HUES64 (cell line): ENCODE results near the gene AMPD3.

Experiments
- H3K27ac ChIP-seq: 2 replicates; pipeline ENCODE4 v1.7.0; 2013; ENCODE audit warnings: low read depth, low read length, inconsistent platforms
- H3K27me3 ChIP-seq: 2 replicates; pipeline ENCODE4 v1.6.1; 2013; ENCODE audit warnings: mild to moderate bottlenecking, low read length; ENCODE audit not compliant: insufficient read depth
- H3K36me3 ChIP-seq: 2 replicates; pipeline ENCODE4 v1.6.1; 2013; ENCODE audit warnings: mild to moderate bottlenecking, low read length; ENCODE audit not compliant: insufficient read depth
- H3K4me1 ChIP-seq: 2 replicates; pipeline ENCODE4 v1.6.1; 2013; ENCODE audit warnings: mild to moderate bottlenecking, low read length, moderate library complexity; ENCODE audit not compliant: insufficient read depth
- H3K4me3 ChIP-seq: 2 replicates; pipeline ENCODE4 v1.5.1; 2013; ENCODE audit warnings: mild to moderate bottlenecking, low read length, moderate library complexity
- H3K9ac ChIP-seq: 2 replicates; pipeline ENCODE4 v1.6.1; 2013; ENCODE audit warnings: mild to moderate bottlenecking, low read depth, low read length
- H3K9me3 ChIP-seq: 2 replicates; pipeline ENCODE4 v1.6.1; 2013; ENCODE audit warnings: low read depth, low read length; ENCODE audit not compliant: insufficient read depth
- WGBS: fragments of 150-250, 120-280 bp; methylation state at CpG from one replicate; pipeline ENCODE4 v1.1.7; 2013; ENCODE audit warnings: missing lambda C conversion rate; 5-methylcytosine and 5-hydroxymethylcytosine counted together

AMPD3 gene

DNA sequence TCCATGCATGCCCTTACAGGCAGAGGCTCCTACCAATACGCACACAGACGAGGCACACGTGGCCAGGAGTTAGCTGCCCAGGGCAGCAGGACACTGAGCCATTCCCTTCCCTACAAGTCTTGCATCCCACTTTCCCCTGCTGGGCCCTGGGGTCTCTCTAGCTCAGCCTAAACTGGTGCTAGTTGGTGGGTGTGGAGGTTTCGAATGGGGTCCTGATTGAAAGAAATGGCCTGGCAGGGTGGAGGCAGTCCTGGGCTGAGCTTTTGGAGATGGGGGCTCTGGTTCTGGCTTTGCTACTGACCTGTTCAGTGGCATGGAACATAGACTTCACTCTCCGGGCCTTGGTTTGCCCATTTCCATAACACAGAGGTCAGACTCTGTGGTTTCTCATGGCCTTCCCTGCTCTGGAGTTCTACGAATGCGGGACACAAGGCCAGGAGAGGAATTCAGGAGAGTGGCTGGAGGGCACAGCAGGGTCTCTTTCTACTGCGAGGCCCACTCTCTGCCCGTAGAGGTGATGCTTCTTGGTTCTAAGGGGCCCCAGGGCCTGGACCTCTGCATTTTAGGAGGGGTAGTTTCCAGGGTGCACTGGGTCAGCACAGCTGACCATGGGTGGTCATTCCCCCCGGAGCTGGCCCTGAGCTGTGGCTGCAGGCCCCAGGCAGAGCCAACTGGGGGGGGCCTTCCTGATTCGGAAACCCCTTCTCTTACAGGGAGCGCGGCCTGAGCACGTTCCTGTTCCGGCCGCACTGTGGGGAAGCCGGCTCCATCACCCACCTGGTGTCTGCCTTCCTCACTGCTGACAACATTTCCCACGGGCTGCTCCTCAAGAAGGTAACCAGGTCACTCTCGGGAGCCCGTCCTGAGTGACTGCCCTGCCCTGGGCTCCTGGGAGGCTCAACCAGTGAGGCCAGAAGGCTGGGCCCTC lies 46.0 kb downstream of the AMPD3 start:
- Histone ChIP-seq H3K9me3 (no peaks in the 10 kb centered on the region), H3K36me3 (peaks cover 7% of the 10 kb centered on the region; the same call in 1 of the 2 replicates), H3K9ac (no peak overlapping the region), H3K4me1 (no peaks in the 10 kb centered on the region), H3K4me3 (no peak overlapping the region), H3K27me3 (no peaks in the 10 kb centered on the region), H3K27ac (no peak overlapping the region)
- WGBS = 90% methylated on average over 20 of the region's 20 CpGs

DNA sequence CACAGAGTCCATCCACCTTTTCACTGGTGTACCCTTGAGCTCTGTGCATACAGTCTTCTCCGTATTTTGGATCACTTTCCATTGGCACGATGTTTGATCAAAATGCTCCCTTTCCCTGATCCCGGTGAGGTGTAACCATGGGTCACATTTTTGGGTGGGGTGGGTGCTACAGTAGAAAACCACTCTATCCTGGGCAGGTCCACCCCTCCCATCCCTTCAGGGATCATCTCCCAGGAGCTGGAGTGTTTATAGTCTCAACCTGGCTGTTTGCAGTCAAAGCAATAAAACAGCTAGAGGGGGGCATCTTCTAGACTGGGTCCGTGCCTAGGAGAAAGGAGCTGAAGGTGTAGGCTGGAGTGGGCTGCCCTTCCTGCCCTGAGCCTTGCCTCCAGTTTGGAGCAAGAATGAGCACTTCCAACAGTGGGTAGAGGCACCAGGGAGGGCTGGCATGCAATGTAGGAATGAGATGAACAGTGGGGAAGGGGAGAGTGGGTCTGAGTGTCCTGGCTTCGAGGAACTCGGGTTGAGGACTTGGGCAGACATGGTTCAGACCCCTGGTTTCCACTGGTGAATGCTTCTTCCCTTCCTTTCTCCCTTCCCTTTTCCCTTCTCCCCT lies 47.1 kb downstream of the AMPD3 start:
- no peak overlapping the region for H3K9ac ChIP-seq
- peaks cover 7% of the 10 kb centered on the region; the same call in 1 of the 2 replicates for H3K36me3 ChIP-seq
- no peak overlapping the region for H3K27ac ChIP-seq
- no peaks in the 10 kb centered on the region for H3K9me3 ChIP-seq
- WGBS = 88% methylated on average over 6 of the region's 6 CpGs
- no peaks in the 10 kb centered on the region for H3K4me1 ChIP-seq
- H3K4me3 ChIP-seq = no peak overlapping the region
- H3K27me3 ChIP-seq = no peaks in the 10 kb centered on the region

DNA sequence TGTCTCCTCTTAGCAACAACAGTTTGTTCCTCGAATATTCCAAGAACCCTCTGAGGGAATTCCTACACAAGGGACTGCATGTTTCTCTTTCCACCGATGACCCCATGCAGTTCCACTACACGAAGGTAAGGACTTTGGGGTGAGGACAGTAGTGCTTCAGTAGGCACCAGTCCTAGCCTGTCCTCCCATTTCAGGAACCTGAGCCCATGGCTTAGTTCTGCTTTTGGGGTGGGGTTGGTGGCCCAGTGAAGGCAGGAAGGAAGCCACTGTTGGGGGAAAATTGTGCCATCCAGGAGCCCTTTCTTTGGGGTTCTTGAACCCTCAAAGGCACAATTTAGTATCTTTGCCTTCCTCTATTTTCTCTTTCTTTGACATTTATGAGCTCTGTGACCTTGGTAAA lies 47.7 kb downstream of the AMPD3 start:
- WGBS = 96% methylated on average over 3 of the region's 3 CpGs
- peaks cover 7% of the 10 kb centered on the region; the same call in 1 of the 2 replicates for H3K36me3 ChIP-seq
- no peak overlapping the region for H3K9ac ChIP-seq
- H3K27me3 ChIP-seq = no peaks in the 10 kb centered on the region
- H3K9me3 ChIP-seq = no peaks in the 10 kb centered on the region
- no peak overlapping the region for H3K4me3 ChIP-seq
- H3K4me1 ChIP-seq = no peaks in the 10 kb centered on the region
- H3K27ac ChIP-seq = no peak overlapping the region

DNA sequence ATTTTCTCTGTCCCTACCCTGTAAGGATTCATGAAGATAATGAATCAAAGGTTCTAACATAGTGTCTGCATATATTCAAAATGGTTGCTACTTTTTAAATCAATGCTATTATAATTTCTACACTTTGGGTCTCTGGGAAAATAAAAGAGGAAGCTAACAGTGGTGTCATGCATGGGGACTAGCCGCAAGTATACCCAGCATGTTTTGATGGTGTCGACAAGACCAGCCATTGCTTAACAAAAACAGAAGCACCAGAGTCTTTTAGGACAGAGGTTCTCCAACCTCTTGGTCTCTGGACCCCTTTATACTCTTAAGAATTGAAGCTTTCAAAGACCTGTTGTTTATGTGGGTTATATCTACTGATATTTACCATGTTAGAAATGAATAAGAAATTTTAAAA lies 48.2 kb downstream of the AMPD3 start:
- Histone ChIP-seq H3K9ac (no peak overlapping the region), H3K27ac (no peak overlapping the region), H3K4me1 (no peaks in the 10 kb centered on the region), H3K36me3 (peaks cover 7% of the 10 kb centered on the region; the same call in 1 of the 2 replicates), H3K27me3 (no peaks in the 10 kb centered on the region), H3K4me3 (no peak overlapping the region), H3K9me3 (no peaks in the 10 kb centered on the region)
- 90% methylated on average over 2 of the region's 2 CpGs for WGBS

DNA sequence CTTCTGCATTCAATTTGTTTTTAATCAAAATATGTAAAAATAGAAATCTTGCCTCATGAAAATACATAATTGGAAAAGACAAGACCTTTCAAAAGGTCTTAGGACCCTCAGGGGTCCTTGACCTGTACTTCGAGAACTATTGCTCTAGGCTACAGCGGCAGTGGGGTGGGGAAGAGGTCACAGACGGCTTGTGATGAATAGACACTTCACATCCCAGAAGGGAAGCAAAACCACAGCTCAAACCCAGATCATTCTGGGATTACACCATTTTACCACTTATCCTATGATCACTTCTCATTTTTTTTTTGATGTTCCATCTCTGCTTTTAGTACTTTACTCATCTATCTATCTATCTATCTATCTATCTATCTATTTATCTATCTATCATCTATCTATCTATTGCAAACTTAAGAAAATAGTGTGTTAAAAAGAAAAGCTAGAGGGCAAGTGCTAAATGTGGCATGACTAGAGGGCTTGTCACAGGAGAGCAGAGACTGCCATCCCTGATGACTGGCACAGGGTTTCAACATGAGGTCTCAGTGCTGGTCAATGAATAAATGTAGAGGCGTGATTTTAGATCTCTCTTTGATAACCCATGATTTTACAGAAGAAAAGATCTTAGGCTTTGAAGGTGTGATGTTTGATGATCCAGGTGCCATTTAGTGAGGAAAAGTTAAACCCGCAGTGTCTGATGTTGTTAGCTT lies 48.9 kb downstream of the AMPD3 start:
- Histone ChIP-seq H3K27ac (no peak overlapping the region), H3K36me3 (peaks cover 7% of the 10 kb centered on the region; the same call in 1 of the 2 replicates), H3K9me3 (no peaks in the 10 kb centered on the region), H3K4me3 (no peak overlapping the region), H3K27me3 (no peaks in the 10 kb centered on the region), H3K9ac (no peak overlapping the region), H3K4me1 (no peaks in the 10 kb centered on the region)
- 89% methylated on average over 5 of the region's 5 CpGs for WGBS

DNA sequence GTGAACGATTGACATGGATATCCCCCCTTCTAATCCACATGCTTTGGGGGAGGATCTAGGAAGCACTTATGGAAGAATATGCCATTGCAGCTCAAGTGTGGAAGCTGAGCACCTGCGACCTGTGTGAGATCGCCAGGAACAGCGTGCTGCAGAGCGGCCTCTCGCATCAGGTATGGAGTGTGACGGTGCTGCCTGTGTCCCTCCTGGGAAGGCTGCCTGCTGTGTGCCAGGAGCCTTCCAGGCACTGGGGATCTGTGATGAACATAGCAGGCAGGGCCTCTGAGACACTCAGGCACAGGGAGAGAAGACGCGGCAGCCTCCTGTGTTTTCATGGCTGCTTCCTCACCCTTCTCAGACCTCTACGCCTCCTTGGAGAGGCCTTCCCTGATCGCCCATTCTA lies 49.4 kb downstream of the AMPD3 start:
- Histone ChIP-seq H3K36me3 (peaks cover 7% of the 10 kb centered on the region; the same call in 1 of the 2 replicates), H3K9me3 (no peaks in the 10 kb centered on the region), H3K4me1 (no peaks in the 10 kb centered on the region), H3K27me3 (no peaks in the 10 kb centered on the region), H3K9ac (no peak overlapping the region), H3K4me3 (no peak overlapping the region), H3K27ac (no peak overlapping the region)
- WGBS = 90% methylated on average over 11 of the region's 11 CpGs

DNA sequence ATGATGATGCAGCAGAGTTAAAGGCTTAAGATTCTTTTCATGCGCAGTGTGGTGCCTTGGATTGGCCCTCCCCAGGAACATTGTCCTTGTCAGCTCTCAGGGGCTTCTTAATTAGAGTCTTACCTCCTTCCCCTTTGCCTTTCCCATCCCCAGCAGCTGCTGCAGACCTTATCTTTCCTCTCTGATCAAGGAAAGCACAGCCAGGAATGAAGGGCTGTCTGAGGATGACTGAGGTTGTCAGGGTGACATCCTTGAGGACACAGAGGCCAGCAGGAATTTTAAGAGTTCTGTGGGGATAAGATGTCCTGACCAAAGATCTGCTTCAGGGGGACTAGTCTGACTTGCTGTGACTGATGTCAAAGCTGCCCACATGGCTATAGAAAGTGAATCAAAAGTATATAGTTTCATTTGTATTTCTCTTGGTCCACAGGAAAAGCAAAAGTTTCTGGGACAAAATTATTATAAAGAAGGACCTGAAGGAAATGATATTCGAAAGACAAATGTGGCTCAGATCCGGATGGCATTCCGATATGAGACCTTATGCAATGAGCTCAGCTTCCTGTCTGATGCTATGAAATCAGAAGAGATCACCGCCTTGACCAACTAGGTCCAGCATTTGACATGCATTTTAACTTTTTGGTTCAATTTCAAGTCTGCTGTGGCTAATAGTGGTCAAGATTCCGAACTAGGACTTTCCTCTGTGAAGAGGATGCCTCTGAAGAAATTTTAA lies 50.4 kb downstream of the AMPD3 start:
- no peak overlapping the region for H3K4me3 ChIP-seq
- no peak overlapping the region for H3K27ac ChIP-seq
- no peaks in the 10 kb centered on the region for H3K4me1 ChIP-seq
- no peak overlapping the region for H3K9ac ChIP-seq
- H3K36me3 ChIP-seq = peaks cover 2% of the 10 kb centered on the region; the same call in 1 of the 2 replicates
- 94% methylated on average over 6 of the region's 6 CpGs for WGBS
- H3K9me3 ChIP-seq = no peaks in the 10 kb centered on the region
- no peaks in the 10 kb centered on the region for H3K27me3 ChIP-seq

DNA sequence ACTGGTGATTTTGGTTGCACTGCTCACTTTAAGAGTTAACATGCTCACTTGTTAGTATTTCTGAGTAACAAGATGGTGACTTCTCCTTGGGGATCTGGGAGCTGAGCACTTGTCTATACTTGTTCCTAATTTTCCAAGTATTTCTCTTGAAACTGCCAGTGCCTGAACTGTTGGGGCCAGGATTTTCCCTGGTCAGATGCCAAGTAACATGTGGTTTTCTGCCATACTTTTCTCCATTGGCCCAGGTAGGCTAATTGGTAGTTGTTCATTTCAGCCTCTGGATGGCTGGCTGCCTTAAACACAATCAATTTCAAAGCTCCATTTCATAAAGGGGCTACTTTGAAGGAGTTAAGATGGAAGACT lies 50.9 kb downstream of the AMPD3 start:
- Histone ChIP-seq H3K9ac (no peak overlapping the region), H3K36me3 (0 out of 2 replicates have a peak, but pooled peaks cover 2% of the 10 kb centered on the region), H3K4me1 (no peaks in the 10 kb centered on the region; the same call in 1 of the 2 replicates), H3K27me3 (no peaks in the 10 kb centered on the region), H3K27ac (no peak overlapping the region), H3K9me3 (no peaks in the 10 kb centered on the region), H3K4me3 (no peak overlapping the region)

DNA sequence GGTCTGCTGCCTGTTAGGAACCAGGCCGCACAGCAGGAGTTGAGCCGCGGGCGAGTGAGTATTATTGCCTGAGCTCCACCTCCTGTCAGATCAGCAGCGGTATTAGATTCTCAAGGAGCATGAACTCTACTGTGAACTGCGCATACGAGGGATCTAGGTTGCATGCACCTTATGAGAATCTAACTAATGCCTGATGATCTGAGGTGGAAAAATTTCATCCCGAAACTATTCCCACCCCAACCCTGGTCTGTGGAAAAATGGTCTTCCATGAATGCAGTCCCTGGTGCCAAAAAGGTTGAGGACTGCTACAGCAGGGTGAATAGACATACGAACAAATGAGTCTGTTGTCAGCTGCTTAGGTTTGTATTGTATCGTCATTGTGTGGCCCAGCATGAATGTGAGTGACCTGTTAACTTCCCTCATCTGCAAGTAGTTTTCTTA lies 56.1 kb downstream of the AMPD3 start:
- Histone ChIP-seq H3K4me3 (peak overlapping the region; percentile 32), H3K27me3 (no peaks in the 10 kb centered on the region), H3K36me3 (no peaks in the 10 kb centered on the region), H3K9ac (no peak overlapping the region), H3K9me3 (no peaks in the 10 kb centered on the region), H3K27ac (peak overlapping the region; percentile 42; the same call in 1 of the 2 replicates), H3K4me1 (peaks cover 5% of the 10 kb centered on the region)
- 13% methylated on average over 10 of the region's 10 CpGs for WGBS

DNA sequence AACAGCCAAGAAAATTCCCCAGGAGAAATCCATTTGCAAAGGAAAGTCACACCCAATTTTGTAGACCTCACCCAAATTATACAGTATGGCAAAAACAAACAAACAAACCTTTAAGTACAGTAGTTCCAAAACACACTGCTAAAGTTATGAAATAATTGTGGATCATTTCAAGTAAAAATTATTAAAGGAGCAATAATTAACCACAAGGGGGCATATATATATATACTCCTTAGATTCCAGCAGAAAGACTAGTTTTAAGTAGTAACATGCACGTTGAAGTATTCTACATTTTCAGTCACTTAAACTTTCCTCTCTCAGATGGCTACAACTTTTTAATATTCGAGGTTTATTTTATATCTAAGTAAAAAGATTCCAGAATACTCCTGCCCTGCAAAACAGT lies 59.1 kb downstream of the AMPD3 start:
- peaks cover 8% of the 10 kb centered on the region; the same call in 1 of the 2 replicates for H3K36me3 ChIP-seq
- H3K4me3 ChIP-seq = no peak overlapping the region
- peaks cover 5% of the 10 kb centered on the region for H3K4me1 ChIP-seq
- no peak overlapping the region for H3K27ac ChIP-seq
- no peaks in the 10 kb centered on the region for H3K9me3 ChIP-seq
- no peaks in the 10 kb centered on the region for H3K27me3 ChIP-seq
- no CpG with 5 or more reads among the region's 2 CpGs for WGBS
- H3K9ac ChIP-seq = no peak overlapping the region
